ENCODE data around the gene DAG1. TPM values are rescaled to one million over a fixed set of nuclear protein-coding genes. Genes with fewer than 3 reads are reported as not detected.

The DAG1 gene
- 84.3 and 126 TPM in 2 replicates for total RNA-seq (ENCODE audit: low replicate concordance)
- long read RNA-seq, partial matches to known transcripts, result 0 of 12 reads
- long read RNA-seq, other reads (novel, unspliced or antisense), result 12 of 12 reads

DNA sequence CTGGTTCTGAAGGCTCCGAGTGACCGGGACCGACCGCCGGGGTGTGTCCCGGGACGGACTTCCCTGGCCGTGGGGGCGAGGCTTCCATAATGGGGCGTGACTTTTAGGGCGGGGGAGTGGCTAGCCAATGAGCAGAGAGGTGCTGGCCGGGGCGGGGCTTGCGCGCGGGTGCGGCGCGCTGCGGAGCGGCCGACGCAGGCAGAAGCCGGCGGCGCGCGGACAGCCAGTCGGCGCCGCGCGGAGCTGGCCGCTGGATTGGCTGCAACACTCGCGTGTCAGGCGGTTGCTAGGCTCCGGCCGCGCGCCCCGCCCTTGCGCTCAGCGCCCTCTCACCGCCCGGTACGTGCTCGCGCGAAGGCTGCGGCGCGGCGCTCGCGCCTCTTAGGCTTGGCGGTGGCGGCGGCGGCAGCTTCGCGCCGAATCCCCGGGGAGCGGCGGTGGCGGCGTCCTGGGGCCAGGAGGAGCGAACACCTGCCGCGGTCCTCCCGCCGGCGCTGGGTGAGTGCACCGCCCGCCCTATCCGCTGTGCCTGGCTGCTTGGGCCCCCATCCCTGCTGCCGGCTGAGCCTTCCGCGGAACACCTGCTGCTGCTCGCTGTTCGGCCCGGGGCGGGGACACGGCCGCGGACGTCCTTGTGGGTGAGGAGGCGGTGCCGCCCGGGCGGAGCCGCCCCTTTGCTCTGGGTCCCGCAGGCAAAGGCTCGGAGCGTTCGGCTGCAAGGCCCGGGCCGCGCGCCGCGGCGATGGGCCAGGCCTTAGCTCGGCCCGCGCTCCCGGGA lies at the start of gene DAG1:
DAG1 (plus strand) TSS at position 332 of the 778 bp plus-strand sequence. CDS start 40,268 bp downstream, outside the sequence.
- Mint-ChIP-seq H3K4me3 (peak within 1 kb of the TSS; percentile 97), H3K9me3 (no peaks in the 10 kb centered on the region), H3K27me3 (no peaks in the 10 kb centered on the region), H3K27ac (peak within 1 kb of the TSS; percentile 100), H3K36me3 (peaks cover 8% of the 10 kb centered on the region), H3K4me1 (ENCODE audit: unreplicated experiment) (peaks cover 13% of the 10 kb centered on the region)
- no peak for TF ChIP-seq CTCF (conservative IDR thresholded peaks at IDR 0.05)
- peak; percentile 96 for DNase-seq (ENCODE audit: extremely low spot score, unreplicated experiment)

DNA sequence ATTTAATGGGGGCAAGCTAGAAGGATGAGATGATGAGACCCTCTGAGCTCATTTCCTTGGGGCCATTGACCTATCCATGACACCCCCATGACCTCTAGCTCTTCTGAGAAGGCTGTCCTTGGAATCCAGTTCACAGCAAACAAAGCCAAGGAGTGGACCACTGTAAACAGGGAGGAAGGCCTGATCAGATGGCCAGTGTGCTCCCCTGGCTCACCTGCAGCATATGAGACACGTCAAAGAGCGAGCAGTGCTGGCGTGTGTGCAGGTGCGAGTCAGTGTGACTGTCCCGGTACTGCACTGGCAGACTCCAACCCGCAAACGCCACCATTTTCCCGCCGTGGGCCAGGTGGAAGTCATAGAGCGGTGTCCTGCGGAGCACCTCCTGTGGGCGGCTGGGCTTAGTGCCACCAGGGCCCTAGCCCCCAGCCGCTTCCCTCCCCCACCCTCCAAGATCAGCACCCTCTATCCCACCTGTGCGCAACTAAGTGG lies 48.1 kb upstream of the DAG1 start:
- Mint-ChIP-seq H3K4me3 (peak overlapping the region; percentile 91), H3K27me3 (no peaks in the 10 kb centered on the region), H3K27ac (peak overlapping the region; percentile 65), H3K4me1 (ENCODE audit: unreplicated experiment) (peaks cover 17% of the 10 kb centered on the region), H3K9me3 (no peaks in the 10 kb centered on the region), H3K36me3 (no peaks in the 10 kb centered on the region)
- no peak for DNase-seq (ENCODE audit: extremely low spot score, unreplicated experiment)
- no peak for TF ChIP-seq CTCF (conservative IDR thresholded peaks at IDR 0.05)

DNA sequence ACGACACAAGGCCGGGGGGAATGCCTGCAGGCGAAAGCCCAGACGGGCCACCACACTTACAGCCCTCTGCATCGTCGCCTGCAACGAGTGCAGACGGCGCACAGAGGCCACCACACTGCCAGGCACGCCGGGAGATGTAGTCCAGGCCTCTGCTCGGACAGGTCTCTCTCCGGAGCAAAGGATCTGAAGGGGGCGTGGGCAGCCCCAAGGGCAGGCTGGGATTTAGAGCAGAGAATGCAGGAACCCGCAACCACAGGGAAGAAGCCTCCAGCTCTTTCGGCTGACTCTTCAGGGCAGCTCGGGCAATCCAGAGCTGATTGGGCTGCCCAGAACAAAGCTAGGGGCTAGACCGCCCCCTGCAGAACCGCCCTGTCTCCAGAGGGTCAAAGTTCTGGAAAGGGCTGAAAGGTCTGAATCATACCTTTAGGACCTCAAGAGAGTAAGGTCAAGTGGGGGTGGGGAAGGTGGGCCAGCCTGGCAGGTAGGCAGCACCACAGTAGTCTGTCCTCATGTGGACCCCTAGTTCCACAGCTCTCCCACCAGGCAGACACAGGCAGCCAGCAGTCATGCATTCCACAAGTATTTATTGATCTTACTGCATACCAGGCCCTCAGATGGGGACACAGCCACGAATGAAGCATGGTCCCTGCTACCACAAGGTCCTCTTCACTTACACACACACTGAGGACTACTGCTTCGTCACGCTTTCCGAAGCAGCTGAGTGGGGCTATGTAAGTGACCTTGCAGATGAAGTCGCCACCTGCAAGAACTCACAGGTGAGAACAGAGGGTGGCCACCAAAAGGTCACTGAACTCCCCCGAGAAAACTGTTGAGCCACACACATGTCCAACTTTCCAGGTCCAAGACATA lies 47.5 kb upstream of the DAG1 start, which contains the start of gene AMT:
AMT (minus strand) TSS at position 95 of the 870 bp plus-strand sequence; CDS start at position 72, 23 bp downstream.
- no peak for TF ChIP-seq CTCF (conservative IDR thresholded peaks at IDR 0.05)
- peaks cover 17% of the 10 kb centered on the region for H3K4me1 Mint-ChIP-seq (ENCODE audit: unreplicated experiment)
- no peaks in the 10 kb centered on the region for H3K27me3 Mint-ChIP-seq
- no peaks in the 10 kb centered on the region for H3K36me3 Mint-ChIP-seq
- H3K27ac Mint-ChIP-seq, result peak within 1 kb of the TSS; percentile 65
- no peaks in the 10 kb centered on the region for H3K9me3 Mint-ChIP-seq
- H3K4me3 Mint-ChIP-seq, result peak within 1 kb of the TSS; percentile 91
- DNase-seq (ENCODE audit: extremely low spot score, unreplicated experiment), result peak; percentile 76

- no peak for TF ChIP-seq CTCF (conservative IDR thresholded peaks at IDR 0.05)
- H3K9me3 Mint-ChIP-seq, result no peaks in the 10 kb centered on the region
- H3K4me3 Mint-ChIP-seq, result no peak overlapping the region
- peaks cover 17% of the 10 kb centered on the region for H3K4me1 Mint-ChIP-seq (ENCODE audit: unreplicated experiment)
- H3K27me3 Mint-ChIP-seq, result no peaks in the 10 kb centered on the region
- DNase-seq (ENCODE audit: extremely low spot score, unreplicated experiment), result no peak
- no peak overlapping the region for H3K27ac Mint-ChIP-seq
- H3K36me3 Mint-ChIP-seq, result no peaks in the 10 kb centered on the region
Observed at GRCh38 chr3:49424816-49425215, 45.3 kb upstream of the DAG1 start.

DNA sequence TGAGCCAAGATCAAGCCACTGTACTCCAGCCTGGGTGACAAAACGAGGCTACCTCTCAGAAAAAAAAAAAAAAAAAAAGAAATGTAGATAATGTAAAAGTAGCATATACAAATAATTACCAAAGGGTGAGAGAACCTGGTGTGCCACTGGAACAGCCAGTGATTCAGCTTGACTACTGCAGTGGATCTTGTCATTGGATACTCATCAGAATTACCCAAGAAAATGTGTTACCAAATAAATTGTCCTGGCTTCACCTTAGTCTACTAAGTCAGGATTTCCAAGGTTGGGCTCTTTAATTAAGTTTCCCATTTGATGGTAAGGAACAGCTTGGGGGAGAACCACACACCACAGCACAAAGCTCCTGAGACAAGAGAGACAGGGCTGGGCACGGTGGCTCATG lies 42.5 kb upstream of the DAG1 start:
- no peak for TF ChIP-seq CTCF (conservative IDR thresholded peaks at IDR 0.05)
- H3K27ac Mint-ChIP-seq, result no peak overlapping the region
- H3K4me1 Mint-ChIP-seq (ENCODE audit: unreplicated experiment), result peaks cover 10% of the 10 kb centered on the region
- H3K9me3 Mint-ChIP-seq, result no peaks in the 10 kb centered on the region
- no peaks in the 10 kb centered on the region for H3K27me3 Mint-ChIP-seq
- DNase-seq (ENCODE audit: extremely low spot score, unreplicated experiment), result no peak
- H3K4me3 Mint-ChIP-seq, result peak overlapping the region; percentile 92
- H3K36me3 Mint-ChIP-seq, result no peaks in the 10 kb centered on the region
